Sigmoid colon (tissue), 7 donors: ENCODE measurements around the gene ABHD14A. TPM values are rescaled to one million over a fixed set of nuclear protein-coding genes. Genes with fewer than 3 reads are reported as not detected.

Source experiments
- DNase-seq: peaks from one replicate; pipeline ENCODE4 v3.0.0-alpha.2; 2019
- H3K27ac ChIP-seq, 4 donors: fragments of 200-600 bp; sonication (generic); one replicate each; pipeline ENCODE4 v1.5.1; 2016 to 2019; ENCODE audit warnings: mild to moderate bottlenecking in 1 of 4
- H3K27me3 ChIP-seq, 3 donors: fragments of 200-600 bp; sonication (generic); one replicate each; pipeline ENCODE4 v1.5.1; 2019; ENCODE audit warnings: mild to moderate bottlenecking in 1 of 3
- H3K36me3 ChIP-seq, 4 donors: fragments of 200-600 bp; sonication (generic); one replicate each; pipeline ENCODE4 v1.5.1; 2016 to 2019
- H3K4me1 ChIP-seq, 4 donors: fragments of 200-600 bp; sonication (generic); one replicate each; pipeline ENCODE4 v1.5.1; 2017 to 2019
- H3K4me3 ChIP-seq, 4 donors: fragments of 200-600 bp; sonication (generic); one replicate each; pipeline ENCODE4 v1.5.1; 2017 to 2019; ENCODE audit warnings: mild to moderate bottlenecking in 2 of 4, moderate library complexity in 1 of 4
- H3K9me3 ChIP-seq, 4 donors: fragments of 200-600 bp in 3 of 4; sonication (generic) in 3 of 4; one replicate each; pipeline versions ENCODE4 v1.5.1 to v1.6.1; 2013 to 2019
- EP300 ChIP-seq, 4 donors: sonication (generic); formaldehyde crosslinking; IDR thresholded peaks; one replicate each; pipeline ENCODE4 v1.6.1; 2017; ENCODE audit warnings: antibody characterized with exemption in 4 of 4
- POLR2A ChIP-seq, 2 donors: fragments of 450-650 bp; IDR thresholded peaks; one replicate each; pipeline ENCODE4 v1.6.1; 2016; ENCODE audit warnings: antibody characterized with exemption in 2 of 2, mild to moderate bottlenecking in 2 of 2, moderate library complexity in 2 of 2
- POLR2AphosphoS5 ChIP-seq, 4 donors: sonication (generic); formaldehyde crosslinking; IDR thresholded peaks; one replicate each; pipeline ENCODE4 v1.6.1; 2017; ENCODE audit warnings: antibody characterized with exemption in 4 of 4
- WGBS, 2 donors: extraction: QIAGEN DNeasy Blood & Tissue Kit; methylation state at CpG; one replicate each; pipeline ENCODE4 v1.1.7; 2013; 5-methylcytosine and 5-hydroxymethylcytosine counted together
- intact Hi-C: fragments of 100-400 bp; cut with DNase I; formaldehyde crosslinking; loops from one replicate; pipeline ENCODE4 v1.15.1; 2023
- polyA plus RNA-seq, 3 donors: library from polyadenylated mRNA; stranded (reverse); fragments of 200-250 nt; gene quantifications; one replicate each; pipeline ENCODE4 v1.2.3, GENCODE V29; 2013
- total RNA-seq, 4 donors: library from RNA; depleted of rRNA; stranded (reverse); fragments of >200 nt; gene quantifications; one replicate each; pipeline ENCODE4 v1.1.0, GENCODE V29; 2016
- TF ChIP-seq, protein P1 (sequence below), 4 experiments: fragments of 450-650 bp in 3 of 4; fragments of 200-600 bp in 1 of 4; IDR thresholded peaks; one replicate each; pipeline ENCODE4 v1.5.1; 2016 to 2019; ENCODE audit warnings: antibody characterized with exemption in 4 of 4, mild to moderate bottlenecking in 3 of 4, moderate library complexity in 2 of 4
- donor health status: healthy with polysubstance abuse.
- donor health status: Bipolar disorder and iron deficiency.
- donor health status: healthy.

Gene ABHD14A
- total and polyA plus RNA-seq, 7 donors: 3.2 to 35.3 (median 16.3) TPM

DNA sequence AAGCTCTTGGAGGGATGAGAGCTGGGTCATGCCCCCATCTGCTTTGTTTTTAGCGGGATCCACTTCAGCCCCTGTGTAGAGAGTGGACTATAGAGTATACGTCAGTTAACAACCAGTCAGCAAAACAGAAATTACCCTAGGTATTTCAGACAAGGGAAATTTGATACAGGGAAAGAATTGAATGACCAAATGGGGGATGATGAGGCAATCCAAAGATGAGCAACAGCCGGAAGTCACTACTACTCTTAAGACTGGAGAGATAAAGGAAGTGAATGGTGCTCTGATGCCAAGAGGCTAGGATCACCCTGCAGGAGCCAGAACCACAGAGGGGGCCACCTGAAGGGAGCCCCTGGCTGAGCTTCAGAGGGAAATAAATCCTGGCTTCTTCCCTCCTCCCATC lies 21.4 kb upstream of the ABHD14A start:
- DNase-seq: no peak
- 69 to 80% methylated on average over 3 of the region's 3 CpGs for WGBS, 2 donors
- peaks cover 0 to 17% (median 15%) of the 10 kb centered on the region in 4 donors for H3K4me1 ChIP-seq
- peaks cover 0 to 22% (median 2%) of the 10 kb centered on the region in 4 donors for H3K36me3 ChIP-seq
- no peaks in the 10 kb centered on the region for H3K27me3 ChIP-seq
- intact Hi-C loops: no loop called here
- H3K9me3 ChIP-seq: no peaks in the 10 kb centered on the region
- no peak overlapping the region for H3K27ac ChIP-seq
- TF ChIP-seq POLR2A (IDR thresholded peaks at IDR 0.05): no peak
- TF ChIP-seq EP300 (IDR thresholded peaks at IDR 0.05): no peak
- TF ChIP-seq, protein P1, sequence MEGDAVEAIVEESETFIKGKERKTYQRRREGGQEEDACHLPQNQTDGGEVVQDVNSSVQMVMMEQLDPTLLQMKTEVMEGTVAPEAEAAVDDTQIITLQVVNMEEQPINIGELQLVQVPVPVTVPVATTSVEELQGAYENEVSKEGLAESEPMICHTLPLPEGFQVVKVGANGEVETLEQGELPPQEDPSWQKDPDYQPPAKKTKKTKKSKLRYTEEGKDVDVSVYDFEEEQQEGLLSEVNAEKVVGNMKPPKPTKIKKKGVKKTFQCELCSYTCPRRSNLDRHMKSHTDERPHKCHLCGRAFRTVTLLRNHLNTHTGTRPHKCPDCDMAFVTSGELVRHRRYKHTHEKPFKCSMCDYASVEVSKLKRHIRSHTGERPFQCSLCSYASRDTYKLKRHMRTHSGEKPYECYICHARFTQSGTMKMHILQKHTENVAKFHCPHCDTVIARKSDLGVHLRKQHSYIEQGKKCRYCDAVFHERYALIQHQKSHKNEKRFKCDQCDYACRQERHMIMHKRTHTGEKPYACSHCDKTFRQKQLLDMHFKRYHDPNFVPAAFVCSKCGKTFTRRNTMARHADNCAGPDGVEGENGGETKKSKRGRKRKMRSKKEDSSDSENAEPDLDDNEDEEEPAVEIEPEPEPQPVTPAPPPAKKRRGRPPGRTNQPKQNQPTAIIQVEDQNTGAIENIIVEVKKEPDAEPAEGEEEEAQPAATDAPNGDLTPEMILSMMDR (IDR thresholded peaks at IDR 0.05): no peak
- TF ChIP-seq POLR2AphosphoS5 (IDR thresholded peaks at IDR 0.05): no peak
- no peak overlapping the region for H3K4me3 ChIP-seq

DNA sequence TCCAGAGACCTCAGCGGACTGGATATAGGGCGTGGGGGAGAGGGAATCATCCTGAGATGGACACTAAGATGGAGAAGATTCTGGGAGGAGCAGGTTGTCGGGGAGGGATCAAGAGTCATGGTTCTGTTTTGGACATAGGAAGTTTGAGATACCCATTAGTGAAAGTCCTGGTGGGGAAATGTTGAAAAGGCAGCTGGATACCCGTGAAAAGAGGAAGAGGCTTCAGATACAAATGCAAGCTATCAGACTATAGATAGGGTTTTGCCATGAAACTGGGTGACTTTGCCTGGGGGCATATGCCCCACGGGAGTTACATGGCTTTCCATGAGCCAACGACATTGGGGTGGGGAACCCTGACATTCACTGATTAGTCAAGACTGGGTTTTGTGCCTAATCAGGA lies 20.8 kb upstream of the ABHD14A start:
- Histone ChIP-seq H3K4me3 (no peak overlapping the region), H3K27ac (no peak overlapping the region), H3K36me3 (peaks cover 0 to 22% (median 2%) of the 10 kb centered on the region in 4 donors), H3K4me1 (peaks cover 0 to 17% (median 15%) of the 10 kb centered on the region in 4 donors), H3K9me3 (no peaks in the 10 kb centered on the region), H3K27me3 (no peaks in the 10 kb centered on the region)
- intact Hi-C loops: no loop called here
- 65 to 67% methylated on average over 6 of the region's 6 CpGs for WGBS, 2 donors
- no peak for DNase-seq
- no peak for TF ChIP-seq POLR2AphosphoS5 (IDR thresholded peaks at IDR 0.05)
- TF ChIP-seq EP300 (IDR thresholded peaks at IDR 0.05): no peak
- TF ChIP-seq POLR2A (IDR thresholded peaks at IDR 0.05): no peak
- TF ChIP-seq, protein P1 (IDR thresholded peaks at IDR 0.05): no peak

DNA sequence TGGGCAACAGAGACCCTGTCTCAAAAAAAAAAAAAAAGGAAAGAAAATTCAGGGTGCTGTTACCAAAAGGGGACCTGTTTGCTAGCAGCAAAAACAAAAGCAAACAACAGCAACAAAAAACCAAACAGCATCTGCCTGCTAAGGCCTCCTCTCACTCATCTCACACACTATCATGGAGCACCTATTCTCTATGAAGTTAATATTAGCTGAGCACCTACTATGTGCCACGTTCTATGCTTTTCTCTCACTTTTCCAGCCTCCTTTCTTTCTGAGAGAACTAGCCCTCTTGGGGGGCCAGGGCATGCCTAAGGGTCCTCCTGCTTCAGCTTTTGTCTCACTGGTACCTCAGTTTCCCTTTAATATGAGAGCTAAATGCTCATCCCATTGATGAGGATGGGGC lies 20.2 kb upstream of the ABHD14A start:
- WGBS, 2 donors: 51 to 77% methylated on average over 1 of the region's 1 CpG
- H3K9me3 ChIP-seq: no peaks in the 10 kb centered on the region
- peaks cover 0 to 17% (median 15%) of the 10 kb centered on the region in 4 donors for H3K4me1 ChIP-seq
- TF ChIP-seq POLR2A (IDR thresholded peaks at IDR 0.05): no peak
- TF ChIP-seq, protein P1 (IDR thresholded peaks at IDR 0.05): no peak
- TF ChIP-seq POLR2AphosphoS5 (IDR thresholded peaks at IDR 0.05): no peak
- TF ChIP-seq EP300 (IDR thresholded peaks at IDR 0.05): no peak
- no peak overlapping the region for H3K4me3 ChIP-seq
- intact Hi-C loops: no loop called here
- H3K27me3 ChIP-seq: no peaks in the 10 kb centered on the region
- H3K27ac ChIP-seq: no peak overlapping the region
- peaks cover 0 to 23% (median 3%) of the 10 kb centered on the region in 4 donors for H3K36me3 ChIP-seq
- DNase-seq: no peak

DNA sequence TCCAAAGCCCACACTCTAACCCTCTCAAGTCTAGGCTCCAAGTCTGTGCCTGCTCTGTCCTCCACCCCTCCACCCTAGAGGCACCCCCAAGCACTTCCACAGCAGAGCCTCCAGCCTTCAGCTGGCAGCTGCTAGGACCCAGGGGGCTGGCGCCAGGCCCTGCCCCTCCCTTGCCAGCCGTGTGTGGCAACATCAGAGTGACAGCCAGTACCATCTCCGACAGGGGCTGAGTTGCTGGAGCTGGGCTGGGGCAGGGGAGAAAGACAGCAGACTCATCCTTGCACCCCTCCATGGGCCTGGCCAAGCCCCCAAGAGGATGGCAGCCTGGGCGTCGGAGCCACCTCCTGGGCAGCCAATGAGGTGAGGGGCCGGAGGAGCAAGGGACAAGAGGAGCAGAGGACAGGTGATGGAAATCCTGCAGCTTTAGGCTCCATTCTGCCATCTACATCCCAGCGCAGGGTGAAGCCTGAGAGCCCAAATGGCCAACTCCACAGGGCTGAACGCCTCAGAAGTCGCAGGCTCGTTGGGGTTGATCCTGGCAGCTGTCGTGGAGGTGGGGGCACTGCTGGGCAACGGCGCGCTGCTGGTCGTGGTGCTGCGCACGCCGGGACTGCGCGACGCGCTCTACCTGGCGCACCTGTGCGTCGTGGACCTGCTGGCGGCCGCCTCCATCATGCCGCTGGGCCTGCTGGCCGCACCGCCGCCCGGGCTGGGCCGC lies 19.5 kb upstream of the ABHD14A start, which contains the start of gene GPR62:
TSS of gene GPR62 (plus strand) at position 207 of the 718 bp plus-strand sequence. CDS start at position 479, 272 bp downstream.
- H3K27me3 ChIP-seq: no peaks in the 10 kb centered on the region
- peaks cover 0 to 29% (median 6%) of the 10 kb centered on the region in 4 donors for H3K36me3 ChIP-seq
- H3K9me3 ChIP-seq: no peaks in the 10 kb centered on the region
- intact Hi-C loops: no loop called here
- 33 to 55% methylated on average over 33 of the region's 33 CpGs for WGBS, 2 donors
- H3K4me3 ChIP-seq: peak within 1 kb of the TSS; percentile 11 to 53 (median 46)
- TF ChIP-seq, protein P1 (IDR thresholded peaks at IDR 0.05): no peak
- TF ChIP-seq EP300 (IDR thresholded peaks at IDR 0.05): no peak
- no peak for TF ChIP-seq POLR2A (IDR thresholded peaks at IDR 0.05)
- no peak for TF ChIP-seq POLR2AphosphoS5 (IDR thresholded peaks at IDR 0.05)
- H3K27ac ChIP-seq: peak within 1 kb of the TSS; percentile 76 to 81 (median 80)
- no peak for DNase-seq
- H3K4me1 ChIP-seq: peaks cover 0 to 17% (median 15%) of the 10 kb centered on the region in 4 donors
